Parathyroid adenoma (tissue), 2 donors: ENCODE data around the gene SNUPN.

Experiments
- H2AFZ ChIP-seq: fragments of 300-600 bp; sonication (generic); one replicate; pipeline ENCODE4 v1.7.0; 2017; ENCODE audit warnings: antibody characterized with exemption, mild to moderate bottlenecking
- H3K27ac ChIP-seq: fragments of 300-600 bp; sonication (generic); one replicate; pipeline ENCODE4 v1.7.0; 2017
- H3K27me3 ChIP-seq: fragments of 300-600 bp; sonication (generic); one replicate; pipeline ENCODE4 v1.7.0; 2017; ENCODE audit warnings: low read length; ENCODE audit not compliant: control insufficient read depth, insufficient read depth
- H3K36me3 ChIP-seq: fragments of 300-600 bp; sonication (generic); one replicate; pipeline ENCODE4 v1.7.0; 2017; ENCODE audit warnings: low read length; ENCODE audit not compliant: control insufficient read depth, insufficient read depth
- H3K4me1 ChIP-seq: fragments of 300-600 bp; sonication (generic); one replicate; pipeline ENCODE4 v1.7.0; 2017; ENCODE audit warnings: control low read depth
- H3K4me2 ChIP-seq: fragments of 300-600 bp; sonication (generic); one replicate; pipeline ENCODE4 v1.7.0; 2017; ENCODE audit warnings: low read length
- H3K4me3 ChIP-seq: fragments of 300-600 bp; sonication (generic); one replicate; pipeline ENCODE4 v1.7.0; 2017; ENCODE audit warnings: low read depth, low read length
- H3K79me2 ChIP-seq: fragments of 300-600 bp; sonication (generic); one replicate; pipeline ENCODE4 v1.7.0; 2017; ENCODE audit warnings: control low read depth
- H3K9ac ChIP-seq: fragments of 300-600 bp; sonication (generic); one replicate; pipeline ENCODE4 v1.7.0; 2017; ENCODE audit warnings: mild to moderate bottlenecking
- H3K9me3 ChIP-seq: fragments of 300-600 bp; sonication (generic); one replicate; pipeline ENCODE4 v1.7.0; 2017; ENCODE audit warnings: low read length; ENCODE audit not compliant: control insufficient read depth
- CTCF ChIP-seq: fragments of 300-600 bp; sonication (generic); IDR thresholded peaks from one replicate; pipeline ENCODE4 v1.7.0; 2017; ENCODE audit warnings: antibody characterized with exemption, mild to moderate bottlenecking
- donor health status: primary hyperparathyroidism.

Gene SNUPN

DNA sequence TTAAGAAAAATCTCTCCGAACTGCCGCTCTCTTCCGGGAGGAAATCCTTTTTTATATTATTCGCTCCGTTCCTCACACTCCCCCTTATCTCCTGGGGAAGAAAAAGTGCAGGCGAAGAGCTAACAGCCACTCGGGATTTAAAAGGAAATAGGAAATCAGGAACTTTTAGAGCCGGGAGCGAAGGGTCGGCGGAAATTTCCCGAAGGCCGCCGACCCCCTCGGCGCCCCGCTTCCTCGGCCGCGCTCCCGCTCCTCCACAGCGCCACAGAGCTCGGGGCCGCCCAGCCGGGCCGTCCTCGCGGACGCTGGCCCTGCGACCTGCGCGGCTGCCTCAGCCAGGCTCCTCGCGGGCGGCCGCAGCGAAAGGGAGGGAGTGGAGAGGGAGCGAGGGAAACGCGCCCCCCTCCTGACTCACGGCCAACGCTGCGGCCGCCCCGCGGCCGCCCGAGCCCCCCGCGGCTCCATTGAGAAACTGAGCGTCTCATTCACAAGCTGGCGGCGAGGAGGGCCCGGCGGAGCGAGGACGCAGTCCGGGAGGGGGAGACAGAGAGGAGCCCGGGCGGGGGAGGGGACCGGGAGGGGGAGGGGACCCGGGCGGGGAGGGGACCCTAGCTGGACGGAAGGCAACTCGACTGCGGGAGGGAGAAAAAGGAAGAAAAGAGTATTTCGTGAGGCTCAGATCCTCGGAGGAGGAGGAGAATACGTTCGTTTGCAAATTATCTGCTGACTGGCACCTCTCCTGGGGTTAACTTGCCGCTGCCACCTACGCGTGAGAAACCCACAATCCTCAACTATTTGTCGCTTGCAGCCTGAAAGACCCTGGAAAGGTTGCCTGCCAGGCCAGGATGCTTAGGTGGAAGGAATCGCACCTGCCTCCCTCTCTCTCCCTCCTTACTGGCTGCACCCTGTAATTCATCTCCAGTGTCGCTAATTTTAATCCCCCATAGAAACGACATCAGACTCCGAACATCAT is 46.3 kb downstream of the SNUPN start, which contains the start of gene PTPN9:
TSS of gene PTPN9 (minus strand) at position 368 of the 973 bp plus-strand sequence. CDS start 539 bp downstream, outside the sequence.
- H3K27me3 ChIP-seq = no peaks in the 10 kb centered on the region
- H3K79me2 ChIP-seq = peaks cover 7% of the 10 kb centered on the region
- peak; percentile 23 for TF ChIP-seq CTCF
- H3K4me1 ChIP-seq = no peaks in the 10 kb centered on the region
- no peaks in the 10 kb centered on the region for H3K36me3 ChIP-seq
- peak within 1 kb of the TSS; percentile 65 for H3K4me3 ChIP-seq
- H2AFZ ChIP-seq = peak within 1 kb of the TSS; percentile 83
- H3K27ac ChIP-seq = peak within 1 kb of the TSS; percentile 72
- no peaks in the 10 kb centered on the region for H3K9me3 ChIP-seq
- no peak within 1 kb of the TSS for H3K9ac ChIP-seq
- peak within 1 kb of the TSS; percentile 88 for H3K4me2 ChIP-seq

DNA sequence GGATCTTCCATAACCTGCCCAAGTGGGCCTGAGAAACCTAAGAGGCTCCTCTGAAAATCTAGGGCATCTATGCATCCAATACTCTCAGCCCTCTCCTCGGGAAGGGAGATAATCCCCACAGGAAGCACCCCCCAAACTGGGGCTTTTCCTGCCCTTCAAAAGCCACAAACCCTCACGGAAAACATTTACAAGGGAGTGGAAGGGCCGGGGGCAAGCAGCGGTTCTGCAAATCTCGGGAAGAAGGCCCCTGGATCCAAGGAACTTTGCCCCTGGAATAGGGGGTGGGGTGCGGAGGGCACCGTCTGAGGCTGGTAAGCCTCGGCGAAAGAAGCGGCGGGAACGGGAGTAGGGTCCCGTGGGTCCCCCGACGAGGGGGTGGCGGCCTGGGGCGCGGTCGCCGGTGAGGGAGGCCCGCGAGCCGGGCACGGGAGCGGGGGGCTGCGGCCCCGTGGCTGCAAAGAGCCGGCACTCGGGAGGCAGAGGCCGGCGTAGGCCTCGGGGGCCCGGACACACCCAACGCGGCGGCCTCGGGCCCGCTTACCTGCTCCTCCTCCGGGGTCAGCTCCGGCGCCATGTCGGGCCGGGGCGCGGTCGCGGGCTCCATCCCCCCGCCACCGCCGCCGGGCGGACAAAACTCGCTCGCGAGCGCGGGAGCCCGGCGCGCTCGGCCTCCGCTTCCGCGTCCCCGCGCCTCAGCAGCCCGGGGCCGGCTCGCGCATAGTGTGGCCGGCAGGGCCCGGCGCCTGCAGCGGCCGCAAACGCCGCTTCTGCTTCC is 47.2 kb downstream of the SNUPN start:
- no peaks in the 10 kb centered on the region for H3K36me3 ChIP-seq
- no peaks in the 10 kb centered on the region for H3K27me3 ChIP-seq
- peaks cover 11% of the 10 kb centered on the region for H3K79me2 ChIP-seq
- H3K27ac ChIP-seq = peak overlapping the region; percentile 72
- H3K9ac ChIP-seq = no peak overlapping the region
- no peaks in the 10 kb centered on the region for H3K9me3 ChIP-seq
- peaks cover 3% of the 10 kb centered on the region for H3K4me1 ChIP-seq
- peak overlapping the region; percentile 88 for H3K4me2 ChIP-seq
- H3K4me3 ChIP-seq = peak overlapping the region; percentile 65
- H2AFZ ChIP-seq = peak overlapping the region; percentile 83
- no peak for TF ChIP-seq CTCF

- Histone ChIP-seq H3K4me3 (peak overlapping the region; percentile 65), H3K9me3 (no peaks in the 10 kb centered on the region), H3K27me3 (no peaks in the 10 kb centered on the region), H3K79me2 (peaks cover 11% of the 10 kb centered on the region), H3K4me1 (peaks cover 3% of the 10 kb centered on the region), H3K4me2 (peak overlapping the region; percentile 88), H2AFZ (peak overlapping the region; percentile 80), H3K36me3 (no peaks in the 10 kb centered on the region), H3K27ac (peak overlapping the region; percentile 61), H3K9ac (no peak overlapping the region)
- no peak for TF ChIP-seq CTCF
These were observed 47.9 kb downstream of the SNUPN start for GRCh38 chr15:75577401-75578172.

DNA sequence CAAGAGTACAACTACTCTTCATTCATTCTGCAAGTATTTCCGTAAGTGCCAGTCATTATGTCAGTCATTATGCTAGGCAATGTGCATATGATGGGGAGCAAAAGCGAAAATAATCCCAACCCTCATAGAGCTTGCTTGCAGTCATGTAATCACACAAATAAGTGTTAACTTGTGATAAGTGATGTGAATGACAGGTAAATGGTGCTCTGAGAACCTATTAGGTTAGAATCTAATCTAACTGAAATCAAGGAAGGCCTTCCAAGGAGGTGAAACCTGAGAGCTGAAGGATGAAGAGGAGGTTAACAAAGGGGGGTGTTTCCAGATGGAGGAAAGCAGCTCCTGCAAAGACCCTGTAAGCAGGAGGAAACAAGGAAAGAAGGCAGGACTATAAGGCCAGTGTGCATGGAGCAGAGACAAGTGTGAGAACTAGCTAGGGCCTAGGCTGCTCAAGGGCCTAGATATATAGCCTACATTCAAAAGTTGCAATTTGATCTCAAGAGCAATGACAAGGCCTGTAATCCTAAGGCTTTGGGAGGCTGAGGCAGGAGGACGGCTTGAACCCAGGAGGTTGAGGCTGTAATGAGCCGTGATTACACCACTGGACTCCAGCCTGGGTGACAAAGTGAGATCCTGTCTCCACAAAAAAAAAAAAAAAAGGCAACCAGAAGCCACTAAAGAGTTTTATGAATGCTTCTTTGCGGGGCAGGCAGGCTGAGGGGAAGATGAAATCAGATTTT is 51.7 kb downstream of the SNUPN start:
- H3K9ac ChIP-seq = no peak overlapping the region
- no peak overlapping the region for H2AFZ ChIP-seq
- peaks cover 3% of the 10 kb centered on the region for H3K4me1 ChIP-seq
- H3K4me2 ChIP-seq = no peak overlapping the region
- no peaks in the 10 kb centered on the region for H3K9me3 ChIP-seq
- peaks cover 23% of the 10 kb centered on the region for H3K79me2 ChIP-seq
- H3K36me3 ChIP-seq = no peaks in the 10 kb centered on the region
- no peaks in the 10 kb centered on the region for H3K27me3 ChIP-seq
- no peak overlapping the region for H3K27ac ChIP-seq
- no peak overlapping the region for H3K4me3 ChIP-seq
- TF ChIP-seq CTCF = no peak
